ENCODE measurements around the gene NCAPG2.
A peak's percentile ranks its signal among the peaks of the same experiment; 100 is the strongest.
"Not testable (repeated sequence)": the region's sequence is repeated elsewhere in the genome, so short reads cannot be mapped to it uniquely, and the experiment has no call there.

NCAPG2 gene

GRCh38 chr7:158707610-158708009, 3.0 kb upstream of the NCAPG2 start:
- no peak overlapping the region for H3K9ac ChIP-seq (ENCODE audit: low read depth, low read length)
- H3K4me1 ChIP-seq (ENCODE audit: insufficient read depth, low read length), result peaks cover 10% of the 10 kb centered on the region; the same call in 1 of the 2 replicates
- H3K36me3 ChIP-seq (ENCODE audit: insufficient read depth, low read length), result no peaks in the 10 kb centered on the region
- H3K9me3 ChIP-seq (ENCODE audit: control insufficient read depth, insufficient read depth, low read length), result peaks cover 4% of the 10 kb centered on the region; the same call in 1 of the 2 replicates

GRCh38 chr7:158706710-158707590, 2.3 kb upstream of the NCAPG2 start:
- Histone ChIP-seq H3K4me1 (ENCODE audit: insufficient read depth, low read length) (peaks cover 16% of the 10 kb centered on the region; the same call in 1 of the 2 replicates), H3K9me3 (ENCODE audit: control insufficient read depth, insufficient read depth, low read length) (peaks cover 4% of the 10 kb centered on the region; the same call in 1 of the 2 replicates), H3K9ac (ENCODE audit: low read depth, low read length) (no peak overlapping the region), H3K36me3 (ENCODE audit: insufficient read depth, low read length) (no peaks in the 10 kb centered on the region)

- no peaks in the 10 kb centered on the region for H3K36me3 ChIP-seq (ENCODE audit: insufficient read depth, low read length)
- peaks cover 19% of the 10 kb centered on the region; the same call in 1 of the 2 replicates for H3K4me1 ChIP-seq (ENCODE audit: insufficient read depth, low read length)
- H3K9ac ChIP-seq (ENCODE audit: low read depth, low read length), result no peak overlapping the region
- peaks cover 4% of the 10 kb centered on the region; the same call in 1 of the 2 replicates for H3K9me3 ChIP-seq (ENCODE audit: control insufficient read depth, insufficient read depth, low read length)
These were observed 1.7 kb upstream of the NCAPG2 start for GRCh38 chr7:158706273-158706704.

- Histone ChIP-seq H3K4me1 (ENCODE audit: insufficient read depth, low read length) (peaks cover 19% of the 10 kb centered on the region; the same call in 1 of the 2 replicates), H3K9ac (ENCODE audit: low read depth, low read length) (peak overlapping the region; percentile 86), H3K36me3 (ENCODE audit: insufficient read depth, low read length) (0 out of 2 replicates have a peak, but pooled peaks cover 6% of the 10 kb centered on the region), H3K9me3 (ENCODE audit: control insufficient read depth, insufficient read depth, low read length) (peaks cover 4% of the 10 kb centered on the region; the same call in 1 of the 2 replicates)
These were observed 738 bp upstream of the NCAPG2 start for GRCh38 chr7:158705234-158705850.

- peaks cover 19% of the 10 kb centered on the region; the same call in 1 of the 2 replicates for H3K4me1 ChIP-seq (ENCODE audit: insufficient read depth, low read length)
- peaks cover 15% of the 10 kb centered on the region for H3K36me3 ChIP-seq (ENCODE audit: insufficient read depth, low read length)
- H3K9me3 ChIP-seq (ENCODE audit: control insufficient read depth, insufficient read depth, low read length), result not testable (repeated sequence)
- H3K9ac ChIP-seq (ENCODE audit: low read depth, low read length), result peak overlapping the region; percentile 86
These were observed 703 bp downstream of the NCAPG2 start for GRCh38 chr7:158703679-158704523.

- H3K9ac ChIP-seq (ENCODE audit: low read depth, low read length), result no peak overlapping the region
These were observed 1.7 kb downstream of the NCAPG2 start for GRCh38 chr7:158702944-158703343.

GRCh38 chr7:158702196-158702595, 2.4 kb downstream of the NCAPG2 start:
- peaks cover 19% of the 10 kb centered on the region; the same call in 1 of the 2 replicates for H3K4me1 ChIP-seq (ENCODE audit: insufficient read depth, low read length)
- H3K36me3 ChIP-seq (ENCODE audit: insufficient read depth, low read length), result peaks cover 21% of the 10 kb centered on the region
- no peaks in the 10 kb centered on the region for H3K9me3 ChIP-seq (ENCODE audit: control insufficient read depth, insufficient read depth, low read length)
- no peak overlapping the region for H3K9ac ChIP-seq (ENCODE audit: low read depth, low read length)

More at GRCh38 chr7:158702944-158703343, 1.7 kb downstream of the NCAPG2 start:
- H3K36me3 ChIP-seq (ENCODE audit: insufficient read depth, low read length), result peaks cover 21% of the 10 kb centered on the region
- peaks cover 19% of the 10 kb centered on the region; the same call in 1 of the 2 replicates for H3K4me1 ChIP-seq (ENCODE audit: insufficient read depth, low read length)
- peaks cover 4% of the 10 kb centered on the region; the same call in 1 of the 2 replicates for H3K9me3 ChIP-seq (ENCODE audit: control insufficient read depth, insufficient read depth, low read length)

GRCh38 chr7:158700008-158700407, 4.6 kb downstream of the NCAPG2 start:
- Histone ChIP-seq H3K9me3 (ENCODE audit: control insufficient read depth, insufficient read depth, low read length) (no peaks in the 10 kb centered on the region), H3K9ac (ENCODE audit: low read depth, low read length) (no peak overlapping the region), H3K36me3 (ENCODE audit: insufficient read depth, low read length) (peaks cover 21% of the 10 kb centered on the region), H3K4me1 (ENCODE audit: insufficient read depth, low read length) (peaks cover 19% of the 10 kb centered on the region; the same call in 1 of the 2 replicates)

- Histone ChIP-seq H3K9ac (ENCODE audit: low read depth, low read length) (no peak overlapping the region), H3K4me1 (ENCODE audit: insufficient read depth, low read length) (peaks cover 19% of the 10 kb centered on the region; the same call in 1 of the 2 replicates), H3K9me3 (ENCODE audit: control insufficient read depth, insufficient read depth, low read length) (no peaks in the 10 kb centered on the region), H3K36me3 (ENCODE audit: insufficient read depth, low read length) (peaks cover 21% of the 10 kb centered on the region)
These were observed 5.3 kb downstream of the NCAPG2 start for GRCh38 chr7:158699341-158699740.

GRCh38 chr7:158698657-158699195, 5.9 kb downstream of the NCAPG2 start:
- Histone ChIP-seq H3K36me3 (ENCODE audit: insufficient read depth, low read length) (peaks cover 21% of the 10 kb centered on the region), H3K9me3 (ENCODE audit: control insufficient read depth, insufficient read depth, low read length) (no peaks in the 10 kb centered on the region), H3K4me1 (ENCODE audit: insufficient read depth, low read length) (peaks cover 19% of the 10 kb centered on the region; the same call in 1 of the 2 replicates), H3K9ac (ENCODE audit: low read depth, low read length) (no peak overlapping the region)

- H3K4me1 ChIP-seq (ENCODE audit: insufficient read depth, low read length); H3K9ac ChIP-seq (ENCODE audit: low read depth, low read length); H3K9me3 ChIP-seq (ENCODE audit: control insufficient read depth, insufficient read depth, low read length): not testable (repeated sequence)
- H3K36me3 ChIP-seq (ENCODE audit: insufficient read depth, low read length), result peaks cover 21% of the 10 kb centered on the region
These were observed 7.0 kb downstream of the NCAPG2 start for GRCh38 chr7:158697597-158697996.

GRCh38 chr7:158695726-158696452, 8.7 kb downstream of the NCAPG2 start:
- H3K9me3 ChIP-seq (ENCODE audit: control insufficient read depth, insufficient read depth, low read length), result no peaks in the 10 kb centered on the region
- H3K36me3 ChIP-seq (ENCODE audit: insufficient read depth, low read length), result peaks cover 20% of the 10 kb centered on the region
- H3K9ac ChIP-seq (ENCODE audit: low read depth, low read length), result no peak overlapping the region
- H3K4me1 ChIP-seq (ENCODE audit: insufficient read depth, low read length), result no peaks in the 10 kb centered on the region

GRCh38 chr7:158695056-158695455, 9.5 kb downstream of the NCAPG2 start:
- no peak overlapping the region for H3K9ac ChIP-seq (ENCODE audit: low read depth, low read length)
- no peaks in the 10 kb centered on the region for H3K4me1 ChIP-seq (ENCODE audit: insufficient read depth, low read length)
- H3K9me3 ChIP-seq (ENCODE audit: control insufficient read depth, insufficient read depth, low read length), result no peaks in the 10 kb centered on the region
- H3K36me3 ChIP-seq (ENCODE audit: insufficient read depth, low read length), result peaks cover 16% of the 10 kb centered on the region
